Measurements from ENCODE around the gene GORASP1.

DNA sequence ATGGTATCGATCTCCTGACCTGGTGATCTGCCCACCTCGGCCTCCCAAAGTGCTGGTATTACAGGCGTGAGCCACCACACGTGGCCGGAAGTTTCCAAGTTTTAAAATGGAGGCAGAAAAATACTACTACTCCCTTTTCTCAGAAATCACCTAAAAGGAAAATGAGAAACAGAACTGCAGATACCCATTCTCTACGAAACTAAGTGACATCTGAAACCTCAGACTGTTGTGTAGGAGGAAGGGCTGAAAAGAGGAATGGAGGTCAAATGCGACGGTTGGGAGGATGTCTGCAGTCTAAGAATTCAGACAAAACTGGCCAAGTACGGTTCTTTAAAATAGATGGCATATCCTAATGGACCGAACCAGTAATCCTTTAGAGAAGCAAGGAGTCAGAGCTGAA is 31.5 kb downstream of the GORASP1 start:
- TF ChIP-seq POLR2AphosphoS5 (IDR thresholded peaks at IDR 0.05; ENCODE audit: low read depth, low read length): no peak
- no peak for TF ChIP-seq POLR2A (IDR thresholded peaks at IDR 0.05; ENCODE audit: low read depth, low read length)
